Cardiac fibroblast (primary cell): ENCODE data around the gene LCOR.
A peak's percentile ranks its signal among the peaks of the same experiment; 100 is the strongest.

Source experiments
- DNase-seq, 2 donors: peaks; one replicate each; pipeline versions ENCODE4 v3.0.0 to v3.0.0-alpha.2; 2010; ENCODE audit warnings: low read depth in 2 of 2
- H3K4me3 ChIP-seq, 2 donors: replicated peaks in 1 of 2; 1 replicate in 1 of 2; 2 replicates in 1 of 2; pipeline ENCODE4 v1.5.1; 2011; ENCODE audit warnings: low read depth in 2 of 2, low read length in 2 of 2, mild to moderate bottlenecking in 2 of 2, moderate library complexity in 1 of 2
- TF ChIP-seq, protein P1 (sequence below): IDR thresholded peaks from one replicate; pipeline ENCODE4 v1.5.1; 2011; ENCODE audit warnings: low read depth, mild to moderate bottlenecking, low read length, inconsistent platforms

Gene LCOR

DNA sequence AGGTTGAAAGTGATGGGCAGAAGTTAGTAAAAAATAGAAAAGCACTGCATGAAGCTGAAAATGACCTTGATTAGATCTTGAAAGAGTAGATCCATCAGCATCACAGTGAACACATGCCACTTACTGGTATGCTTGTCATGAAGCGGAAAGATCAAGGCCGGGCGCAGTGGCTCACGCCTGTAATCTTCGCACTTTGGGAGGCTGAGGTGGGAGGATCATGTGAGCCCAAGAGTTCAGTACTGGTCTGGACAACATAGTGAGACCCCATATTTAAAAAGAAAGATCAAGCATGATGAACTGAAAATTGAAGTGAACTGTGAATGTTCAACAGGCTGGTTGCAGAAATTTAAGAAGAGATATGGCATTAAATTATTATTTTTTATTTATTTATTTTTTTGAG, 18.0 kb downstream of the LCOR start:
- DNase-seq: no peak
- TF ChIP-seq, protein P1, sequence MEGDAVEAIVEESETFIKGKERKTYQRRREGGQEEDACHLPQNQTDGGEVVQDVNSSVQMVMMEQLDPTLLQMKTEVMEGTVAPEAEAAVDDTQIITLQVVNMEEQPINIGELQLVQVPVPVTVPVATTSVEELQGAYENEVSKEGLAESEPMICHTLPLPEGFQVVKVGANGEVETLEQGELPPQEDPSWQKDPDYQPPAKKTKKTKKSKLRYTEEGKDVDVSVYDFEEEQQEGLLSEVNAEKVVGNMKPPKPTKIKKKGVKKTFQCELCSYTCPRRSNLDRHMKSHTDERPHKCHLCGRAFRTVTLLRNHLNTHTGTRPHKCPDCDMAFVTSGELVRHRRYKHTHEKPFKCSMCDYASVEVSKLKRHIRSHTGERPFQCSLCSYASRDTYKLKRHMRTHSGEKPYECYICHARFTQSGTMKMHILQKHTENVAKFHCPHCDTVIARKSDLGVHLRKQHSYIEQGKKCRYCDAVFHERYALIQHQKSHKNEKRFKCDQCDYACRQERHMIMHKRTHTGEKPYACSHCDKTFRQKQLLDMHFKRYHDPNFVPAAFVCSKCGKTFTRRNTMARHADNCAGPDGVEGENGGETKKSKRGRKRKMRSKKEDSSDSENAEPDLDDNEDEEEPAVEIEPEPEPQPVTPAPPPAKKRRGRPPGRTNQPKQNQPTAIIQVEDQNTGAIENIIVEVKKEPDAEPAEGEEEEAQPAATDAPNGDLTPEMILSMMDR: no peak
- H3K4me3 ChIP-seq: no peak overlapping the region

DNA sequence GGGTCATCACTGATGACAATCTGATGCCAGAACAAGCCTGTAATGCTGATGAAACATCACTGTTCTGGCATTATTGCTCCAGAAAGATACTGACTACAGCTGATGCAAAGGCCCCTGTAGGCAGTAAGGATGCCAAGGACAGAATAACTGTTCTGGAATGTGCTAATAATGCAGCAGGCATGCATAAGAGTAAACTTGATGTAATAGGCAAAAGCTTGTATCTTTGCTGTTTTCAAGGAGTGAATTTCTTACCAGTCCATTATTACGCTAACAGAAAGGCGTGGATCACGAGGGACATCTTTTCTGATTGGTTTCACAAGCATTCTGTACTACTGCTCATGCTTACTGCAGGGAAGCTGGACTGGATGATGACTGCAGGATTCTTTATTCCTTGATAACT, 18.7 kb downstream of the LCOR start:
- peak; percentile 88 to 97 for DNase-seq
- H3K4me3 ChIP-seq: no peak overlapping the region
- TF ChIP-seq, protein P1: no peak

DNA sequence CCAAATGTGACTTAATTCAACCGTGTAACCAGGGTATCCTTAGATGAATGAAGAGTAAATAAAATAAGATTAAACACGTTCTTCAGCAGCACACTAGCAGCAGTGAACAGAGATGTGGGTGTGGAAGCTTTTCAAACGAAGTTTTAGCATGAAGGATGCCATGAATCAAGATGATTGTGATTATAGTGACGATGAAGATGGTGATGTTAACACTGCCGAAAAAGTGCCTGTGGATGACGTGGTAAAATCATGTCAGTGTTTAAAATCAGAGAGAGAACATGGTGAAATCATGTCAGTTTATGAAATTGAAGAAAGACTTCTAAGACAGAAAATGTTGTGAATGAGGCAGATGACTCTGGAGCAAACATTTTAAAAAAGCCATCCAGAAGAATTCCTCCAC, 19.2 kb downstream of the LCOR start:
- no peak overlapping the region for H3K4me3 ChIP-seq
- TF ChIP-seq, protein P1: no peak
- DNase-seq: no peak

DNA sequence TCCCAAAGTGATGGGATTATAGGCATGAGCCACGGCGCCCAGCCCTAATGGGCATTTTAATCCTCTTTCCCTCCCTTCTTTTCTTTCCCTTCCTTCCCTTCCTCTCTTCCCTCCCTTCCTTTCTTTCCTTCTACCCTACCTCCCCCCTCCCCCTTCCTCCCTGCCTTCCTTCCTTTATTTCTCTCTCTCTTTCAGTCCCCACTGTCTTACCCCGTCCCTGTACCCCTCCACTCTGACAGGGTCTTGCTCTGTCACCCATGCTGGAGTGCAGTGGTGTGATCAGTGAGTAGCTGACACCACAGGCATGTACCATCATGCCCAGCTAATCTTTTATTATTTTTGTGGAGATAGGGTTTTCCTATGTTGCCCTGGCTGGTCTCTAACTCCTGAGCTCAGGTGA, 24.2 kb downstream of the LCOR start:
- H3K4me3 ChIP-seq: no peak overlapping the region
- TF ChIP-seq, protein P1: no peak
- DNase-seq: no peak

DNA sequence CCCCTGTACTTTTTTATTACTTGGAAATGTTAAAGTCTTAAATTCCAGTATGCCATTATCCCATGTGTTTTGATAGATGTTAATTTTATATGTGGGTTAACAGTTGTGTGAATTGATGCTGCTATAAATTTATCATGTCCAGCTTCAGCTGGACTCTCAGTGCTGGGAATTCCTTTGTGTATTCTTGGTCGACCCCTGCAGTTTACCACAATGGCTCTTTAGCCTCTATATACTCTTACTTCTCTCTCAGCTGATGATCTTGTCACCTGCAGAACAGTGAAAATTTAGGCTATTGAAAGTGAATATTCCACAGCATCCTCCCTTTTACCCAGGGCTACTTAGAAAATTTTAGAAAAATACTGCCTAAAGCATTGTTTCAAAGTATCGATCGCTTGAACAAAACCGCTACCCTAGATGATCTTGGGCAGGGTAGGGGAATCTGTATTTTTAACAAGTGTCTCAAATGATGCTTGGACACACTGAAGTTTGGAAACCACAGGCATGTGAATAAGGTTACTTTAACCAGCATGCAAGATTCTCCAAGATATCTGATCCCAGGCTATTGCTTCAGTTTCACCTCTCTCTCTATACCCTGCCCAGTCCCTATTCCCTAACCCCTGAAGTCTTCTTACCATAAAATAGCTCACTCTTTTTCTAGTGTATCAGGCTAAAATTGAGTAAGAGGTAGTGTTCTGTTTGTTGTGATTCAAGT, 25.4 kb downstream of the LCOR start:
- TF ChIP-seq, protein P1: no peak
- DNase-seq: no peak
- H3K4me3 ChIP-seq: no peak overlapping the region

DNA sequence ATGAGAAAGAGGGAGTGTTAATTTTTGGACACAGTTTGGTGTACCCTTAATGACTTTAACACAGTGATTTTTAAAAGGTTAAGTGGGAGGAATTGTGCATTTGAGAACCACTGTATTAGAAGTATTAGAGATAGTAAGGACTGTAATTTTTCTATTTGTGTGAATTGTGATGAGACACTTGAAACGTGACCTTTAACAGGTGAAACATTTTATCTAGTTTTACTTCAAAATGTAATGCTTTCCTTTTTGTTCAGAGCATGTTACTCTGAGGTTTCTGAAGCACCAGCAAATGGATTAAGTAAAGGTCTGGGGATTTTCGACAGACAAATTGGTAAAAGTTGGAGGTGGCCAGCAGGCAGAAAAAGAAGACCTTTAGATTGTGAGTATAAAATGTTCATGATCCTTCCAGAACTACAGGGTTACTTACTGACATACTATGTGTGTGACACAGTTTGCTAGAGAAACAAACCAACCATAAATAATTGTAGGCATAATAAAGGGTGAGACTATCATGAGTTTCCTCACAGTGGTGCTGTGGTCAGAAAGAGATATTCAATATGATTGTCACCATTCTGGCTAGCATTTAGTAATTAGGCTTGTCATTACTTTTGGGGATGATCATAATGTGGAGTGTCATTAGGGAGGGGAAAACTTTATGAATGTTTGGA, 26.1 kb downstream of the LCOR start:
- TF ChIP-seq, protein P1: no peak
- DNase-seq: no peak
- no peak overlapping the region for H3K4me3 ChIP-seq
